ENCODE measurements around the gene TET2.

Gene TET2

DNA sequence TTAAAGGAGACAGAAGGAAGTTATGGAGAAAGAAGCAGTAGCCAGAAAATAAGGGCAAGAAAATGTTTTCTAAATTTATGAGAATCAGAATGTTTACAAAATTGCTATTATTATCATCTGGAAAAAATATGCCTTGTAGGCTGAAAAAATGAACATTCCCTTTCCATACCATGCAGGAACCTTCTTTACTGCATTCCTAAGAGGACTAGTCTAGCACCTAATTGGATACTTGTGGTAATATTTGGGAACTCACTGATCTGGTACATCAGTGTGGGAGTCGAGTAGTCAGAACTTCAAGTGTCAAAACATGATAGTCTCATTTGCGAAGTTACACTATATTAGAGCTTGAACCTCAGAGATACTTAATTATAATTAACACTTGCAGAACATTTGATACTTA, 51.9 kb downstream of the TET2 start:
- 83 to 100% methylated on average over 2 of the region's 2 CpGs for WGBS, 2 experiments (ENCODE audit: insufficient coverage in 2 of 2)
- Histone ChIP-seq H3K4me3 (ENCODE audit: extremely low read depth, insufficient read depth, low read length, poor library complexity, severe bottlenecking) (no peak overlapping the region), H3K9me3 (ENCODE audit: control insufficient read depth, low read length) (no peaks in the 10 kb centered on the region), H3K27ac (ENCODE audit: low read depth, low read length, severe bottlenecking) (no peak overlapping the region), H3K36me3 (ENCODE audit: control insufficient read depth, insufficient read depth, low read length) (no peaks in the 10 kb centered on the region), H3K4me1 (ENCODE audit: control insufficient read depth, insufficient read depth, low read length, poor library complexity, severe bottlenecking) (peaks cover 5% of the 10 kb centered on the region)

DNA sequence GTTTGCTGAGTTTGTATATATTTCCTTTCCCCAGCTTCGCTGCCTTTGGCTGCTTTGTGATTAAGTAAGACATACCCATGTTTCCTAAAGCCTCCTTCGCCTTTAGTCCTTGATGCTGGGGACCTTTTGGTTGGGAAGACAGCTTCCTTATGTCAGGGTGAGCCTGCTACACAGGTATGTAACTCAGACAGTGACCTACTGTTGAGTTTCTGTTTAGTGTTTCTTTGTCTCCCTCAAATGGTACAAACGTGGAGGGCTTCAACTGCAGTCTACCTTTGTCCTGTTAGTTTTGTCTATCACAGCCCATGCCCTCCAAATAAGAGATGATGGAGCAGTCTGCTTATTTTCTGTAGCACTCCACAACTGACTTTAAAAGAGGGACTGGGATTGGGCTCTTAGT, 59.5 kb downstream of the TET2 start:
- Histone ChIP-seq H3K9me3 (ENCODE audit: control insufficient read depth, low read length) (no peaks in the 10 kb centered on the region), H3K4me3 (ENCODE audit: extremely low read depth, insufficient read depth, low read length, poor library complexity, severe bottlenecking) (no peak overlapping the region), H3K27ac (ENCODE audit: low read depth, low read length, severe bottlenecking) (no peak overlapping the region), H3K36me3 (ENCODE audit: control insufficient read depth, insufficient read depth, low read length) (no peaks in the 10 kb centered on the region), H3K4me1 (ENCODE audit: control insufficient read depth, insufficient read depth, low read length, poor library complexity, severe bottlenecking) (peaks cover 5% of the 10 kb centered on the region)
- 60 to 100% methylated on average over 1 to 2 of the region's 3 CpGs for WGBS, 2 experiments (ENCODE audit: insufficient coverage in 2 of 2)

DNA sequence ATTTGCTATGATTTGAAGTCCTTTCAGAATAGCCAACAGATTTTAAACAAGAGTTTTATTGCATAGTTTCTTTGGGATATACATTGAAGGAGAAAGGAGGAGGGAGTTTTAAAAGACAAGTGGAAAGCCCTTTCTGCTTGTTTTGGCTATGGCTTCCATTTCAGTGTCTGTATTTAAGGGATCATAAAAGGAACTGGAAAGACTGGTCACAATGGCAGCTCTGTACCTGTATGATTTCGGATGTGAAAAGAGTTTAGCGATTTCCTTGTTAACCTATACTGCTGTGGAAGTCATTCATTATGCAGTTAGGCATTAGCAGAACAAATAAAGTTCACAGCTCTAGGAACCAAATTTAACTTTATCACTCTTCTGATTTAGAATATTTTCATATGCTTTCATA, 60.7 kb downstream of the TET2 start:
- H3K27ac ChIP-seq (ENCODE audit: low read depth, low read length, severe bottlenecking), result no peak overlapping the region
- peaks cover 5% of the 10 kb centered on the region for H3K4me1 ChIP-seq (ENCODE audit: control insufficient read depth, insufficient read depth, low read length, poor library complexity, severe bottlenecking)
- WGBS, 2 experiments (ENCODE audit: insufficient coverage in 2 of 2), result 80% methylated on average over 1 of the region's 2 CpGs; no CpG with 5 or more reads in 1 of the 2 experiments
- no peak overlapping the region for H3K4me3 ChIP-seq (ENCODE audit: extremely low read depth, insufficient read depth, low read length, poor library complexity, severe bottlenecking)
- H3K9me3 ChIP-seq (ENCODE audit: control insufficient read depth, low read length), result no peaks in the 10 kb centered on the region
- H3K36me3 ChIP-seq (ENCODE audit: control insufficient read depth, insufficient read depth, low read length), result no peaks in the 10 kb centered on the region

DNA sequence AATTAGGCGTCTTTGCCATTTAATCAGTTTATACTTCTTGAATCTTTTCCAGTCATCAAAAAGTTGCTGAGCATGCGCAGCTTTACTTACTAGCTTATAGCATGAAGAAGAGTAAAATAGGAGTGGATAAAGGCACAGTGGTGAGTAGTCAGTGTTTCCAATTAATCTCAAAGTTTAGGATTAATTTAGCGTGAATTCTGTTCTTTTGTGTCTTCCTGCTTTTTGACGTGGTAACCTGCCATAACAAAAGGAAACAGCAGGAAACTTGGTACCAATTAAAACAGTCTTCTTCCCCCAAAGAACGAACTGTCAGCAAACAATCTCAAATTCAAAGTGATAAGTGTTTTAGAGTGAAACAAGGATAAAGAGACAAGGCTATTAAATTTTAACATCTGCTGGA, 61.9 kb downstream of the TET2 start:
- WGBS, 2 experiments (ENCODE audit: insufficient coverage in 2 of 2), result 100% methylated on average over 1 of the region's 5 CpGs; no CpG with 5 or more reads in 1 of the 2 experiments
- H3K9me3 ChIP-seq (ENCODE audit: control insufficient read depth, low read length), result no peaks in the 10 kb centered on the region
- H3K4me1 ChIP-seq (ENCODE audit: control insufficient read depth, insufficient read depth, low read length, poor library complexity, severe bottlenecking), result peaks cover 5% of the 10 kb centered on the region
- no peaks in the 10 kb centered on the region for H3K36me3 ChIP-seq (ENCODE audit: control insufficient read depth, insufficient read depth, low read length)
- no peak overlapping the region for H3K4me3 ChIP-seq (ENCODE audit: extremely low read depth, insufficient read depth, low read length, poor library complexity, severe bottlenecking)
- H3K27ac ChIP-seq (ENCODE audit: low read depth, low read length, severe bottlenecking), result no peak overlapping the region

DNA sequence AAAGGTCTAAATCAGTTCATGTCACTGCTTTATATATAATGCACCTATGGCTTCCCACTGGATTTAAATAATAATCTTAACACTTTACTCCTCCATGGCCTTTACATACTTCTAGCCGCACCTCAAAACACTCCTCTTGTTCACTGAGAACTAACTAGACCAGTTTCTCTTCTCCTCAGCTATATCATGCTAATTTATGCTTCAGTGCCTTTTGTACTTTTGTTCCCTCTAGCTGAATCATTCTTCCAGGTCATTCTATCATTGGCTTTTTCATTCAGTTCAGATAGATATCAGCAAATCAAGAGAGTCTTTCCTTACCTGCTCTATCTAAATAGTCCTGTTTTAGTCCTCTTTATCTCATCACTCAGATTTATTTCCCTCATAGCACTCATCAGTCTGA, 64.2 kb downstream of the TET2 start:
- Histone ChIP-seq H3K27ac (ENCODE audit: low read depth, low read length, severe bottlenecking) (no peak overlapping the region), H3K4me3 (ENCODE audit: extremely low read depth, insufficient read depth, low read length, poor library complexity, severe bottlenecking) (no peak overlapping the region), H3K36me3 (ENCODE audit: control insufficient read depth, insufficient read depth, low read length) (no peaks in the 10 kb centered on the region), H3K4me1 (ENCODE audit: control insufficient read depth, insufficient read depth, low read length, poor library complexity, severe bottlenecking) (peaks cover 5% of the 10 kb centered on the region), H3K9me3 (ENCODE audit: control insufficient read depth, low read length) (no peaks in the 10 kb centered on the region)
- WGBS, 2 experiments (ENCODE audit: insufficient coverage in 2 of 2), result 82 to 100% methylated on average over 1 of the region's 1 CpG

DNA sequence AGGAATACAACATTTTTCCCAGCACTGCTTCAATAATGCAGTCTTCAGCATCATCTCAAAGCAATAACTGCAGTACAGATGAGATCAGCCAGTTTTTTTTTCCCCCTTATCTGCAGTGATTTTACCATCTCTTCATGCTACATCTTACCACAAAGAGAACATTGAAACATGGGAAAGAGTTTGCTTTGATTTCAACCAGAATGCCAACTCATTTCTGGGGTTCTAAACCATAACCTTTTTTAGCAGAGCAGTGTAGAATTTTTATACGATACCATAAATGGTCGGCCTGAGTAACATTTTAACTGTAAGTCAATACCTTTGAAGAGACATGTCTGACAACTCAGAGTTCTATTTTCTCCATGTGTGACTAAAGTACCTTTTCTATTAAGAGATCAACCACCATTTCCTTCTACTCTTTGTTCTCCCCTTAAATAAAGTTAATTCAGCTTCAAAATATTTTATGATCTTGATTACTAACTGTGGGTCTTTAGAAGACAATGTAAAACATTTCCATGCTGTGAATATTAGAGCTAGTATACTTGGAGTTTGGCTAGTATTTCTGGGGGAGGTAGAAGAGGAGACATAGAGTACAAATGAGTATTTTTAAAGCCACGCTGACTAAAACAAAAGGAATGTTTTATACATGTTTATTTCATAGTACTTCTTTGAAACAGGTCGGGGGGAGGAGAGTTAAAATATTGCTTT, 69.1 kb downstream of the TET2 start:
- Histone ChIP-seq H3K27ac (ENCODE audit: low read depth, low read length, severe bottlenecking) (no peak overlapping the region), H3K36me3 (ENCODE audit: control insufficient read depth, insufficient read depth, low read length) (no peaks in the 10 kb centered on the region), H3K4me3 (ENCODE audit: extremely low read depth, insufficient read depth, low read length, poor library complexity, severe bottlenecking) (no peak overlapping the region), H3K4me1 (ENCODE audit: control insufficient read depth, insufficient read depth, low read length, poor library complexity, severe bottlenecking) (peaks cover 4% of the 10 kb centered on the region), H3K9me3 (ENCODE audit: control insufficient read depth, low read length) (no peaks in the 10 kb centered on the region)
- WGBS, 2 experiments (ENCODE audit: insufficient coverage in 2 of 2), result 50% methylated on average over 2 of the region's 4 CpGs; no CpG with 5 or more reads in 1 of the 2 experiments

DNA sequence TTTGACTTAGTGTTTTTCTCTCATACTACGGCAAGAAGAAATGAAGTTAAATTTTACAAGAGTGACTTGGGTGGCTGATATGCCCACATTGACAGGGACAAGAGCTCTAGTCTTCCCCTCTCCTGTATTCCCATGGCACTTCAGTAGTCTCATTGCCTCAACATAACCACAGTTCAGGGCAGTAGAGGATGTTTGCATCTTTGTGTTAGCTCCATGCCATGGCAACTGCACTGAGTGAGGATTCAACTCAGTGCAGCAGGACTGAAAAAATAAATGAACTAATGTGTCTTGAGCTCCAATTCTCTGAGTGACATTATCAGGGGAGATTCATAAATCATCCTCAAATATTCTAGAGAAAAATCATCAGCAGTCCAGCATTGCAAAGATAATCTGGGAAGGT, 78.8 kb downstream of the TET2 start:
- no CpG with 5 or more reads among the region's 1 CpG for WGBS, 2 experiments (ENCODE audit: insufficient coverage in 2 of 2)
- H3K27ac ChIP-seq (ENCODE audit: low read depth, low read length, severe bottlenecking), result no peak overlapping the region
- H3K4me3 ChIP-seq (ENCODE audit: extremely low read depth, insufficient read depth, low read length, poor library complexity, severe bottlenecking), result no peak overlapping the region
- no peaks in the 10 kb centered on the region for H3K4me1 ChIP-seq (ENCODE audit: control insufficient read depth, insufficient read depth, low read length, poor library complexity, severe bottlenecking)
- no peaks in the 10 kb centered on the region for H3K9me3 ChIP-seq (ENCODE audit: control insufficient read depth, low read length)
- H3K36me3 ChIP-seq (ENCODE audit: control insufficient read depth, insufficient read depth, low read length), result no peaks in the 10 kb centered on the region

DNA sequence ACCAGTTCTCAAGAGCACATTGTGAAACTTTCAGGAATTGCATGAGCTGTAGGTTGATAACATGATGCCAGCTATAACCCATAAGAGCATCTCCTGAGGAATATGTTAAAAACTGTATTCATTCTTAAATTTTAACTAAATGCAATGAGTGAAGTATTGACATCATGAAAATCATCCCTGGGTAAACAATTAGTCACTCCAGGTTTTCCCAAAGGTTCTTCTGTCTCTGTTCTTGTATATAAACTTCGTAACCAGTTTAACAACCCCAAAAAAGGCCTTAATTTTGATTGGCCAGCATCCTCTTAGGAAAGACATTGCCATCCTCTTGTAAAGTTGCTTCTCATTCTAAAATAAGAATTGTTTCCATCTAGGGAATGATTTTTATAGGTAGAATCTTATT, 80.4 kb downstream of the TET2 start:
- H3K27ac ChIP-seq (ENCODE audit: low read depth, low read length, severe bottlenecking), result no peak overlapping the region
- H3K36me3 ChIP-seq (ENCODE audit: control insufficient read depth, insufficient read depth, low read length), result no peaks in the 10 kb centered on the region
- H3K4me3 ChIP-seq (ENCODE audit: extremely low read depth, insufficient read depth, low read length, poor library complexity, severe bottlenecking), result no peak overlapping the region
- H3K4me1 ChIP-seq (ENCODE audit: control insufficient read depth, insufficient read depth, low read length, poor library complexity, severe bottlenecking), result no peaks in the 10 kb centered on the region
- no peaks in the 10 kb centered on the region for H3K9me3 ChIP-seq (ENCODE audit: control insufficient read depth, low read length)
- 100% methylated on average over 1 of the region's 1 CpG for WGBS, 2 experiments (ENCODE audit: insufficient coverage in 2 of 2)

DNA sequence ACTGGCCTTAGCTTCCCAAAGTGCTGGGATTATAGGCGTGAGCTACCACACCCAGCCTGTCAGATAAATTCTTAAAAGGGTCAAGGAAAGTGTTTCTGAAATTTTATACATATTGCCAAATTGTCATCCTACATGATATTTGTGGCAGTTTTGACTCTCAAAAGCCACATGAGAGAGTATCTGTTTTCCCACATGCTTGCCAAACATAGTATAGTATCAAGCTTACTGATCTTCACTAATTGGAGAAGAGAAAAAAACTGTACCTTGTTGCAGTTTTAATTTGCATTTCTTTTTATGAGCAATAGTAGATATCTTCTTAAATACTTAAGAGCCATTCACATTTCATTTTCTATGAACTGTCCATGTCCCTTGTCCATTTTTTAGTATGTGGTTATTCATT, 83.6 kb downstream of the TET2 start:
- Histone ChIP-seq H3K4me3 (ENCODE audit: extremely low read depth, insufficient read depth, low read length, poor library complexity, severe bottlenecking) (no peak overlapping the region), H3K27ac (ENCODE audit: low read depth, low read length, severe bottlenecking) (no peak overlapping the region), H3K9me3 (ENCODE audit: control insufficient read depth, low read length) (no peaks in the 10 kb centered on the region), H3K36me3 (ENCODE audit: control insufficient read depth, insufficient read depth, low read length) (no peaks in the 10 kb centered on the region), H3K4me1 (ENCODE audit: control insufficient read depth, insufficient read depth, low read length, poor library complexity, severe bottlenecking) (no peaks in the 10 kb centered on the region)
- WGBS, 2 experiments (ENCODE audit: insufficient coverage in 2 of 2), result 100% methylated on average over 1 of the region's 1 CpG; no CpG with 5 or more reads in 1 of the 2 experiments

DNA sequence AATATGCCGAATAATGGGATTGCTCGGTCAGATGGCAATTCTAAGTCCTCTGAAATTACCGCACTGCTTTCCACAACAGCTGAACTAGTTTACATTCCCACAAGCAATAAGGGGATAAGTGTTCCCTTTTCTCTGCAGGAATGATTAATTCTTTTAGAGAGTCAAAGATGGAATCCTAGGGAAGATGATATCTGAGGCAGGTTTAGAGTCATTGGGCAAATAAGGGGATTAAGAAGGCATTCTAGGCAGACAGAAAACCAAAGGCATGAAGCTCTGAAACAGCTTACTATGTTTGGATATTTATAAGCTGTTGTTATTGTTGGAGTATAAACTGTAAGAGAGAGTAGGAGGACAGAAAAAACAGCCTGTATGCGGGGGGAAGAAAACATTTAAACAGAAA, 85.7 kb downstream of the TET2 start:
- Histone ChIP-seq H3K4me3 (ENCODE audit: extremely low read depth, insufficient read depth, low read length, poor library complexity, severe bottlenecking) (no peak overlapping the region), H3K9me3 (ENCODE audit: control insufficient read depth, low read length) (no peaks in the 10 kb centered on the region), H3K4me1 (ENCODE audit: control insufficient read depth, insufficient read depth, low read length, poor library complexity, severe bottlenecking) (no peaks in the 10 kb centered on the region), H3K36me3 (ENCODE audit: control insufficient read depth, insufficient read depth, low read length) (peaks cover 9% of the 10 kb centered on the region), H3K27ac (ENCODE audit: low read depth, low read length, severe bottlenecking) (no peak overlapping the region)
- 82% methylated on average over 2 of the region's 4 CpGs; no CpG with 5 or more reads in 1 of the 2 experiments for WGBS, 2 experiments (ENCODE audit: insufficient coverage in 2 of 2)

DNA sequence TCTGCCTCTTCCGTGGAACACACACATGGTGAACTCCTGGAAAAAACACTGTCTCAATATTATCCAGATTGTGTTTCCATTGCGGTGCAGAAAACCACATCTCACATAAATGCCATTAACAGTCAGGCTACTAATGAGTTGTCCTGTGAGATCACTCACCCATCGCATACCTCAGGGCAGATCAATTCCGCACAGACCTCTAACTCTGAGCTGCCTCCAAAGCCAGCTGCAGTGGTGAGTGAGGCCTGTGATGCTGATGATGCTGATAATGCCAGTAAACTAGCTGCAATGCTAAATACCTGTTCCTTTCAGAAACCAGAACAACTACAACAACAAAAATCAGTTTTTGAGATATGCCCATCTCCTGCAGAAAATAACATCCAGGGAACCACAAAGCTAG, 87.9 kb downstream of the TET2 start:
- Histone ChIP-seq H3K27ac (ENCODE audit: low read depth, low read length, severe bottlenecking) (no peak overlapping the region), H3K36me3 (ENCODE audit: control insufficient read depth, insufficient read depth, low read length) (peaks cover 9% of the 10 kb centered on the region), H3K4me1 (ENCODE audit: control insufficient read depth, insufficient read depth, low read length, poor library complexity, severe bottlenecking) (no peaks in the 10 kb centered on the region), H3K9me3 (ENCODE audit: control insufficient read depth, low read length) (no peaks in the 10 kb centered on the region), H3K4me3 (ENCODE audit: extremely low read depth, insufficient read depth, low read length, poor library complexity, severe bottlenecking) (no peak overlapping the region)
- 88 to 90% methylated on average over 2 of the region's 4 CpGs for WGBS, 2 experiments (ENCODE audit: insufficient coverage in 2 of 2)

All from mesodermal cell (in vitro differentiated cells).